ENCODE measurements around the gene UST.

- no peak for TF ChIP-seq CTCF (IDR thresholded peaks at IDR 0.05)
- no peak for TF ChIP-seq POLR2A (IDR thresholded peaks at IDR 0.05)
These were observed 222.8 kb downstream of the UST start for GRCh38 chr6:148969603-148970061.

Data from right lobe of liver (tissue), 4 donors.